Brain microvascular endothelial cell (primary cell): Measurements from ENCODE around the gene PRKD3.

Experiments used
- DNase-seq: peaks from one replicate; pipeline ENCODE4 v3.0.0-alpha.2; 2020
- H3K27ac ChIP-seq: fragments of 250-450 bp; sonication (Bioruptor Pico); 2 replicates; pipeline ENCODE4 v1.5.1; 2020; ENCODE audit warnings: mild to moderate bottlenecking, moderate library complexity
- H3K27me3 ChIP-seq: fragments of 250-450 bp; sonication (Bioruptor Pico); replicated peaks from 2 replicates; pipeline ENCODE4 v1.5.1; 2020; ENCODE audit warnings: mild to moderate bottlenecking
- H3K36me3 ChIP-seq: fragments of 250-450 bp; sonication (Bioruptor Pico); replicated peaks from 2 replicates; pipeline ENCODE4 v1.5.1; 2020; ENCODE audit warnings: mild to moderate bottlenecking
- H3K4me3 ChIP-seq: 2 replicates; pipeline ENCODE4 v1.5.1; 2011; ENCODE audit warnings: low read depth, mild to moderate bottlenecking, control low read depth, low read length, moderate library complexity
- CTCF ChIP-seq: IDR thresholded peaks from 2 replicates; pipeline ENCODE4 v1.5.1; 2011; ENCODE audit warnings: low read depth, mild to moderate bottlenecking, moderate library complexity, low read length, control low read depth, inconsistent platforms; ENCODE audit errors: missing control alignments
- in situ Hi-C: cut with HindIII; loops from 2 replicates; pipeline ENCODE4 v1.10.0; 2017; ENCODE audit warnings: low sequenced_read_pairs, low pct_ligation_motif_present

The PRKD3 gene

GRCh38 chr2:37291680-37292079, 33.0 kb downstream of the PRKD3 start:
- no peak for DNase-seq
- H3K27me3 ChIP-seq = no peaks in the 10 kb centered on the region
- no peak for TF ChIP-seq CTCF
- no peak overlapping the region for H3K4me3 ChIP-seq
- peaks cover 26% of the 10 kb centered on the region for H3K36me3 ChIP-seq
- no peak overlapping the region for H3K27ac ChIP-seq
- in situ Hi-C loops = no loop called here

- peaks cover 29% of the 10 kb centered on the region for H3K36me3 ChIP-seq
- no peak overlapping the region for H3K4me3 ChIP-seq
- H3K27me3 ChIP-seq = no peaks in the 10 kb centered on the region
- no peak for TF ChIP-seq CTCF
- DNase-seq = no peak
- in situ Hi-C loops = no loop called here
- no peak overlapping the region for H3K27ac ChIP-seq
Measured at GRCh38 chr2:37287966-37288365, 36.7 kb downstream of the PRKD3 start.

GRCh38 chr2:37284381-37284780, 40.3 kb downstream of the PRKD3 start:
- Histone ChIP-seq H3K4me3 (no peak overlapping the region), H3K27ac (peak overlapping the region; percentile 98), H3K27me3 (no peaks in the 10 kb centered on the region), H3K36me3 (peaks cover 20% of the 10 kb centered on the region)
- TF ChIP-seq CTCF = no peak
- no peak for DNase-seq
- in situ Hi-C loops = no loop called here

- TF ChIP-seq CTCF = no peak
- in situ Hi-C loops = no loop called here
- Histone ChIP-seq H3K4me3 (no peak overlapping the region), H3K36me3 (peaks cover 14% of the 10 kb centered on the region), H3K27ac (peak overlapping the region; percentile 98), H3K27me3 (no peaks in the 10 kb centered on the region)
- peak; percentile 86 for DNase-seq
Measured at GRCh38 chr2:37283207-37283606, 41.4 kb downstream of the PRKD3 start.

GRCh38 chr2:37282746-37283145, 41.9 kb downstream of the PRKD3 start:
- Histone ChIP-seq H3K36me3 (peaks cover 14% of the 10 kb centered on the region), H3K27me3 (no peaks in the 10 kb centered on the region), H3K27ac (peak overlapping the region; percentile 98), H3K4me3 (no peak overlapping the region)
- no peak for TF ChIP-seq CTCF
- peak; percentile 51 for DNase-seq
- in situ Hi-C loops = no loop called here

- Histone ChIP-seq H3K27me3 (no peaks in the 10 kb centered on the region), H3K4me3 (no peak overlapping the region), H3K27ac (peak overlapping the region; percentile 98), H3K36me3 (peaks cover 12% of the 10 kb centered on the region)
- TF ChIP-seq CTCF = no peak
- no peak for DNase-seq
- in situ Hi-C loops = no loop called here
Measured at GRCh38 chr2:37281916-37282315, 42.7 kb downstream of the PRKD3 start.
